H1 (cell line): ENCODE data around the gene GNAQ. TPM values are rescaled to one million over a fixed set of nuclear protein-coding genes. Genes with fewer than 3 reads are reported as not detected.

Experiments
- POLR2AphosphoS5 ChIP-seq: IDR thresholded peaks from 2 replicates; pipeline ENCODE4 v1.6.1; 2011; ENCODE audit warnings: low read depth, low read length
- polyA plus RNA-seq, 7 experiments: library from polyadenylated mRNA; depleted of rRNA in 3 of 7; stranded (reverse) in 5 of 7; unstranded in 2 of 7; fragments of >200 nt in 5 of 7; fragments of 200-250 nt in 2 of 7; gene quantifications; 1 replicate in 5 of 7; 2 replicates in 1 of 7; 4 replicates in 1 of 7; pipeline versions ENCODE4 v1.2.1 to v1.2.3, GENCODE V29; 2011 to 2013; ENCODE audit warnings: missing spikeins in 2 of 7, mixed read lengths in 2 of 7
- total RNA-seq: library from RNA; stranded (reverse); fragmentation: NEBNext Ultra II Directional; extraction: Animal tissue kit (Norgen Biotek cat#: 25700); gene quantifications from 2 replicates; pipeline ENCODE4 v1.2.1, GENCODE V29; 2021

Gene GNAQ
- total and polyA plus RNA-seq, 2 of the 8 experiments (the other 6 are each of a cell fraction or from before 2014, with no cell fraction given), result 22.8 to 63.8 TPM

DNA sequence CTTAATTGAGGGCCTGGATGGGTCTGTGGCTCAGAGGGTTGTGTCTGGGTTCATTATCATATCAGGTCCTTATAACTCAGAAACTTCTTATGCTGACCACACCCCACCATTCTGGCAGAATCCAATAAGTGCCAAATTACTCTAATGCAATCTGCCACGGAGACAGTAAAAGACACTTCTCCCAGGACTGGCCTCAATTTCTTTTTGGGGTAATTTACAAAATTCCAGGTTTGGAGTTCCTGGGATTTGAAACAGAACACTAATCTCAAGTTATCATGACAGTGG is 187.8 kb downstream of the GNAQ start (continued):
- no peak for TF ChIP-seq POLR2AphosphoS5
- TF ChIP-seq, all 59 proteins: peak for 0
